Measurements from ENCODE around the gene P2RX2. TPM values are rescaled to one million over a fixed set of nuclear protein-coding genes. Genes with fewer than 3 reads are reported as not detected.
"Not testable (repeated sequence)": the region's sequence is repeated elsewhere in the genome, so short reads cannot be mapped to it uniquely, and the experiment has no call there.

P2RX2 gene
- total RNA-seq, 1 experiment from 2014 or later: not detected

DNA sequence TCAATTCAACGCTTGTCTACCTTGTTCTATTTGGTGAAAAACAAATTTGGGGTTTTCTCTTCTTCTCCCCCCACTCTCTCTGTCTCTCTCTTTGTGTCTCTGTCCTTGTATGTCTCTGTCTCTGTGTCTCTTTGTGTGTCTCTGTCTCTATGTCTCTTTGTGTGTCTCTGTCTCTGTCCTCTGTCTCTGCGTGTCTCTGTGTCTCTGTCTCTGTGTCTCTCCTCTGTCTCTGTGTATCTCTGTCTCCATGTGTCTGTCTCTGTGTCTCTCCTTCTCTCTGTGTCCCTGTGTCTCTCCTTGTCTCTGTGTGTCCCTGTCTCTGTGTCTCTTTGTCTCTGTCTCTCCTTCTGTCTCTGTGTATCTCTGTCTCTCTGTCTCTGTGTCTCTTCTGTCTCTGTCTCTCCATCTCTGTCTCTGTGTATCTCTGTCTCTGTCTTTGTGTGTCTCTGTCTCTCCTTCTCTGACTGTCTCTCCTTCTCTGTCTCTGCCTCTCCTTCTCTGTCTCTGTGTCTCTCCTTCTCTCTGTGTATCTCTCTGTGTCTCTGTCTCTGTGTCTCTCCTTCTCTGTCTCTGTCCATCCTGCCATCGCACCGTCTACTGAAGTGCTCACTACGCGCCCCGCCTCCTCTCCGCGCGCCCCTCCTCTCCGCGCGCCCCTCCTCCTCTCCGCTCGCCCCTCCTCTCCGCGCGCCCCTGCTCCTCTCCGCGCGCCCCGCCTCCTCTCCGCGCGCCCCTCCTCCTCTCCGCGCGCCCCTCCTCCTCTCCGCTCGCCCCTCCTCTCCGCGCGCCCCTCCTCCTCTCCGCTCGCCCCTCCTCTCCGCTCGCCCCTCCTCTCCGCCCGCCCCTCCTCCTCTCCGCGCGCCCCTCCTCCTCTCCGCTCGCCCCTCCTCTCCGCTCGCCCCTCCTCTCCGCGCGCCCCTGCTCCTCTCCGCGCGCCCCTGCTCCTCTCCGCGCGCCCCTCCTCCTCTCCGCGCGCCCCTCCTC is 21.0 kb upstream of the P2RX2 start:
- DNase-seq (ENCODE audit: low read depth, low spot score) (peak; percentile 13), ATAC-seq (peak; percentile 29)
- BruUV-seq (replicated peaks): no TSS peak
- Histone ChIP-seq H3K9ac (ENCODE audit: low read length) (no peak overlapping the region), H3K4me2 (ENCODE audit: low read length) (peak overlapping the region; percentile 68), H3K4me3 (replicated peaks in 1 of 2; ENCODE audit: low read depth in 1 of 2, low read length in 2 of 2) (peak overlapping the region; percentile 6 to 34), H3K79me2 (ENCODE audit: insufficient read depth, low read length) (no peaks in the 10 kb centered on the region), H3K9me3 (ENCODE audit: control insufficient read depth in 1 of 2, insufficient read depth in 1 of 2, low read depth in 1 of 2, low read length in 2 of 2) (no peaks in the 10 kb centered on the region), H3K36me3 (ENCODE audit: control insufficient read depth in 1 of 2, insufficient read depth in 2 of 2, low read length in 2 of 2) (no peaks in the 10 kb centered on the region), H3K4me1 (ENCODE audit: control insufficient read depth in 1 of 2, insufficient read depth in 2 of 2, low read length in 2 of 2) (peaks cover 8 to 35% of the 10 kb centered on the region in 2 experiments), H3K27me3 (ENCODE audit: insufficient read depth, low read length) (no peaks in the 10 kb centered on the region), H4K20me1 (ENCODE audit: insufficient read depth) (no peaks in the 10 kb centered on the region), H3K27ac (ENCODE audit: low read depth, low read length) (0 out of 2 replicates have a peak overlapping the region, but pooled peaks have one; percentile 30), H2AFZ (ENCODE audit: low read depth, low read length, poor library complexity, severe bottlenecking) (peak overlapping the region; percentile 62), H3K9me2 (ENCODE audit: insufficient read depth) (no peaks in the 10 kb centered on the region)
- POLR2A ChIA-PET: no interaction called here
- intact Hi-C loops (cut with micrococcal nuclease): no loop called here
- TF ChIP-seq CBX3 (IDR thresholded peaks at IDR 0.05; ENCODE audit: low read depth): peak; percentile 33; the same call in 1 of the 2 replicates
- TF ChIP-seq, protein P1, sequence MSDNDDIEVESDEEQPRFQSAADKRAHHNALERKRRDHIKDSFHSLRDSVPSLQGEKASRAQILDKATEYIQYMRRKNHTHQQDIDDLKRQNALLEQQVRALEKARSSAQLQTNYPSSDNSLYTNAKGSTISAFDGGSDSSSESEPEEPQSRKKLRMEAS (IDR thresholded peaks at IDR 0.05): peak; percentile 17; the same call in 1 of the 2 replicates
- TF ChIP-seq EZH2phosphoT487 (IDR thresholded peaks at IDR 0.05; ENCODE audit: borderline replicate concordance): no peak
- 0 out of 2 replicates have a peak, but pooled peaks have one; percentile 19 for TF ChIP-seq POLR2AphosphoS5 (IDR thresholded peaks at IDR 0.05; ENCODE audit: low read depth, low read length)
- RAD21 ChIA-PET (ENCODE audit: low non-redundant PET in 1 of 2, low total read pairs in 2 of 2, uncharacterized antibody in 2 of 2, unreplicated experiment in 2 of 2): no interaction called here
- CTCF ChIA-PET: no interaction called here

DNA sequence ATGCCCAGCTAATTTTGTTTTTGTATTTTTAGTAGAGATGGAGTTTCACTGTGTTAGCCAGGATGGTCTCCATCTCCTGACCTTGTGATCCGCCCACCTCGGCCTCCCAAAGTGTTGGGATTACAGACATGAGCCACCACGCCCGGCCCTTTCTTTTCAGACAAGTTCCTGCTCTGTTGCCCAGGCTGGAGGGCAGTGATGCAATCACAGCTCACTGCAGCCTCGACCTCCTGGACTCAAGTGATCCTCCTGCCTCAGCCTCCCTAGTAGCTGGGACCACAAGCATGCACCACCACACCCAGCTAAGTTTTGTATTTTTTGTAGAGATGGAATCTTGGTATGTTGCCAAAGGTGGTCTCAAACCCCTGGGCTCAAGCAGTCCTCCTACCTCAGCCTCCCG is 19.1 kb upstream of the P2RX2 start:
- H3K4me2 ChIP-seq (ENCODE audit: low read length); H4K20me1 ChIP-seq (ENCODE audit: insufficient read depth); POLR2A ChIA-PET; H3K27ac ChIP-seq (ENCODE audit: low read depth, low read length); DNase-seq (ENCODE audit: low read depth, low spot score); H3K9ac ChIP-seq (ENCODE audit: low read length); RAD21 ChIA-PET (ENCODE audit: low non-redundant PET in 1 of 2, low total read pairs in 2 of 2, uncharacterized antibody in 2 of 2, unreplicated experiment in 2 of 2); H3K9me2 ChIP-seq (ENCODE audit: insufficient read depth); H3K4me3 ChIP-seq (replicated peaks in 1 of 2; ENCODE audit: low read depth in 1 of 2, low read length in 2 of 2); ATAC-seq; H3K79me2 ChIP-seq (ENCODE audit: insufficient read depth, low read length); H3K36me3 ChIP-seq (ENCODE audit: control insufficient read depth in 1 of 2, insufficient read depth in 2 of 2, low read length in 2 of 2); H3K27me3 ChIP-seq (ENCODE audit: insufficient read depth, low read length); H3K9me3 ChIP-seq (ENCODE audit: control insufficient read depth in 1 of 2, insufficient read depth in 1 of 2, low read depth in 1 of 2, low read length in 2 of 2); intact Hi-C loops (cut with micrococcal nuclease); BruUV-seq (replicated peaks): not testable (repeated sequence)
- Histone ChIP-seq H2AFZ (ENCODE audit: low read depth, low read length, poor library complexity, severe bottlenecking) (peak overlapping the region; percentile 77), H3K4me1 (ENCODE audit: control insufficient read depth in 1 of 2, insufficient read depth in 2 of 2, low read length in 2 of 2) (peaks cover 5 to 25% of the 10 kb centered on the region in 2 experiments)
- CTCF ChIA-PET: interaction anchor here (2.3 kb wide), 1 partner anchor 15 kb away, joined by 7 read pairs; no protein-coding TSS in a partner anchor

All from HCT116 (cell line).